Mesenchymal stem cell (in vitro differentiated cells and primary cell): ENCODE measurements around the gene AGAP1.

ENCODE experiments used
- DNase-seq: peaks from one replicate; pipeline ENCODE4 v3.0.0-alpha.2; 2013
- H2AFZ ChIP-seq: one replicate; pipeline ENCODE4 v1.6.1; 2013; ENCODE audit warnings: low read depth, mild to moderate bottlenecking, control low read depth, inconsistent platforms, low read length, moderate library complexity
- H2AK5ac ChIP-seq: 2 replicates; pipeline ENCODE4 v1.6.1; 2013; ENCODE audit warnings: low read length, moderate library complexity, mild to moderate bottlenecking, inconsistent platforms; ENCODE audit not compliant: severe bottlenecking
- H2BK120ac ChIP-seq: one replicate; pipeline ENCODE4 v1.6.1; 2013; ENCODE audit warnings: low read depth, mild to moderate bottlenecking, inconsistent platforms, low read length, moderate library complexity
- H2BK12ac ChIP-seq, 2 experiments: one replicate each; pipeline ENCODE4 v1.6.1; 2013; ENCODE audit warnings: inconsistent platforms in 2 of 2, low read length in 2 of 2, mild to moderate bottlenecking in 2 of 2, moderate library complexity in 2 of 2, control low read depth in 1 of 2
- H2BK15ac ChIP-seq: one replicate; pipeline ENCODE4 v1.6.1; 2013; ENCODE audit warnings: mild to moderate bottlenecking, low read depth, inconsistent platforms; ENCODE audit not compliant: poor library complexity, severe bottlenecking
- H2BK5ac ChIP-seq: 2 replicates; pipeline ENCODE4 v1.6.1; 2013; ENCODE audit warnings: low read depth, mild to moderate bottlenecking, low read length, control low read depth, inconsistent platforms; ENCODE audit not compliant: poor library complexity, severe bottlenecking
- H3K14ac ChIP-seq, 2 experiments: one replicate each; pipeline ENCODE4 v1.6.1; 2013; ENCODE audit warnings: inconsistent platforms in 2 of 2, low read length in 2 of 2, control low read depth in 1 of 2, mild to moderate bottlenecking in 1 of 2, moderate library complexity in 1 of 2
- H3K18ac ChIP-seq, 2 experiments: one replicate each; pipeline ENCODE4 v1.6.1; 2013; ENCODE audit warnings: inconsistent platforms in 2 of 2, low read length in 2 of 2, control low read depth in 1 of 2, low read depth in 1 of 2, mild to moderate bottlenecking in 1 of 2
- H3K23ac ChIP-seq, 2 experiments: one replicate each; pipeline ENCODE4 v1.6.1; 2013; ENCODE audit warnings: inconsistent platforms in 2 of 2, low read length in 2 of 2, mild to moderate bottlenecking in 2 of 2, moderate library complexity in 2 of 2, control low read depth in 1 of 2
- H3K27ac ChIP-seq: 2 replicates; pipeline ENCODE4 v1.5.1; 2013; ENCODE audit warnings: mild to moderate bottlenecking, moderate library complexity, low read length, control low read depth, inconsistent platforms; ENCODE audit not compliant: poor library complexity, severe bottlenecking
- H3K27me3 ChIP-seq, 2 experiments: 2 replicates each; pipeline versions ENCODE4 v1.6.1 to v1.7.0; 2013; ENCODE audit warnings: low read length in 2 of 2, mild to moderate bottlenecking in 2 of 2, moderate library complexity in 2 of 2, control low read depth in 1 of 2, inconsistent platforms in 1 of 2; ENCODE audit not compliant: control insufficient read depth in 1 of 2, insufficient read depth in 1 of 2
- H3K36me3 ChIP-seq, 2 experiments: 2 replicates each; pipeline versions ENCODE4 v1.6.1 to v1.7.0; 2013; ENCODE audit warnings: low read length in 2 of 2, control low read depth in 1 of 2, inconsistent platforms in 1 of 2, low read depth in 1 of 2, mild to moderate bottlenecking in 1 of 2; ENCODE audit not compliant: insufficient read depth in 2 of 2, control insufficient read depth in 1 of 2
- H3K4ac ChIP-seq, 2 experiments: one replicate each; pipeline ENCODE4 v1.6.1; 2013; ENCODE audit warnings: inconsistent platforms in 2 of 2, low read length in 2 of 2, mild to moderate bottlenecking in 2 of 2, moderate library complexity in 2 of 2, control low read depth in 1 of 2, low read depth in 1 of 2
- H3K4me1 ChIP-seq: 2 replicates; pipeline ENCODE4 v1.6.1; 2013; ENCODE audit warnings: low read depth, low read length, control low read depth; ENCODE audit not compliant: control insufficient read depth, insufficient read depth
- H3K4me2 ChIP-seq: 2 replicates; pipeline ENCODE4 v1.6.1; 2013; ENCODE audit warnings: low read length, mild to moderate bottlenecking, inconsistent platforms; ENCODE audit not compliant: poor library complexity, severe bottlenecking
- H3K4me3 ChIP-seq, 2 experiments: 2 replicates each; pipeline versions ENCODE4 v1.5.1 to v1.7.0; 2013; ENCODE audit warnings: low read length in 2 of 2, mild to moderate bottlenecking in 2 of 2, control low read depth in 1 of 2, low read depth in 1 of 2; ENCODE audit not compliant: insufficient read depth in 1 of 2
- H3K79me1 ChIP-seq: replicated peaks from 2 replicates; pipeline ENCODE4 v1.6.1; 2013; ENCODE audit warnings: mild to moderate bottlenecking, control low read depth, low read length, inconsistent platforms; ENCODE audit not compliant: poor library complexity, severe bottlenecking
- H3K9ac ChIP-seq: 2 replicates; pipeline ENCODE4 v1.7.0; 2013; ENCODE audit warnings: mild to moderate bottlenecking, low read length, moderate library complexity
- H3K9me3 ChIP-seq: 2 replicates; pipeline ENCODE4 v1.7.0; 2013; ENCODE audit warnings: mild to moderate bottlenecking, low read length; ENCODE audit not compliant: control insufficient read depth
- H4K8ac ChIP-seq: one replicate; pipeline ENCODE4 v1.6.1; 2013; ENCODE audit warnings: inconsistent platforms, mild to moderate bottlenecking, low read length, moderate library complexity
- H4K91ac ChIP-seq: one replicate; pipeline ENCODE4 v1.6.1; 2013; ENCODE audit warnings: mild to moderate bottlenecking, low read length, inconsistent platforms
- WGBS: methylation state at CpG from one replicate; pipeline ENCODE4 v1.1.7; 2013; ENCODE audit warnings: mixed read lengths; 5-methylcytosine and 5-hydroxymethylcytosine counted together

The AGAP1 gene

DNA sequence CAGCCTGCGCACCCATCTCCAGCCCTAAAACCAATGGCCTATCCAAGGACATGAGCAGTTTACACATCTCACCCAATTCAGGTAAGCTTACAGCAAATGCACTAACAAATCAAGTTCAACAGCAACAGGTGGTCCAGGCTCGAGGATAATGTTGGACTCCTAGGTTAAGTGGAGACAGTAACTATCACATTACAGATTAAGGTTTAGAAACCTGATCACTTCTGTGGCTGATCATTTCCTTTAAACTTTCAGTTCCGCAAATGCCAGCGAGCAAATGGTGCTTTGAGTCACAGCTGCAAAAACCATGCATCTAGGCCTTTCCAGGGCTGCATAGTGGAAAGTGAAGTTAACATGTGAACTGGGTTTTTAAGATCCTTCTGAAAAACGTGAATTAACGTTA lies 415.0 kb downstream of the AGAP1 start:
- Histone ChIP-seq H3K27me3 (no peaks in the 10 kb centered on the region), H3K36me3 (peaks cover 3 to 28% of the 10 kb centered on the region in 2 experiments), H3K14ac (no peak overlapping the region), H3K4me1 (peaks cover 4% of the 10 kb centered on the region), H4K91ac (no peak overlapping the region), H3K27ac (no peak overlapping the region), H2BK120ac (no peak overlapping the region), H2BK15ac (no peak overlapping the region), H3K4me2 (no peak overlapping the region), H2BK5ac (no peak overlapping the region), H3K4ac (no peak overlapping the region), H2AK5ac (no peak overlapping the region), H3K79me1 (no peaks in the 10 kb centered on the region), H3K4me3 (no peak overlapping the region), H4K8ac (no peak overlapping the region), H3K18ac (no peak overlapping the region), H2BK12ac (no peak overlapping the region), H2AFZ (no peak overlapping the region), H3K23ac (no peak overlapping the region), H3K9me3 (no peaks in the 10 kb centered on the region), H3K9ac (no peak overlapping the region)
- 95% methylated on average over 5 of the region's 6 CpGs for WGBS
- DNase-seq, result no peak

DNA sequence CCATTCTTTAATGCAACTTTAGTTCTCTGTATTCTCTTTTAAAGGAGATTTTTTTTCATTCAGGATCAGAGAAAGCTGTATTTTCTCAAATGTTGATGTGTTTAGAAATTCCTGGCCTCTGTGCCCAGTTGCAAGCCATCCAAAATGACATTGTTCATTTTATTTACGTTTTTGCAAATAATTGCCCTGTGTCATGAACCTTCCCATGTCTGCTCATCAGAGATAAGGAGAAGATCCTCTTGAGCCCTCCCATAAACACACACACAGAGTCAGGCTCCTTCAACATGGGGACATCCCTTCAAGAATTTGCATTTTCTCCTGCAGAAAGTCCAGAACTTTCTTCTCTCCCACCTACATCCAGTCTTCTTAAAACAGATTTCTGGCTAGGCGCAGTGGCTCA lies 415.5 kb downstream of the AGAP1 start:
- no peak overlapping the region for H2AFZ ChIP-seq
- no peak overlapping the region for H3K18ac ChIP-seq
- H2BK120ac ChIP-seq, result no peak overlapping the region
- H3K4me3 ChIP-seq, result no peak overlapping the region
- H4K8ac ChIP-seq, result no peak overlapping the region
- no peaks in the 10 kb centered on the region for H3K79me1 ChIP-seq
- no peak overlapping the region for H4K91ac ChIP-seq
- no peak overlapping the region for H2BK15ac ChIP-seq
- no peak overlapping the region for H3K23ac ChIP-seq
- H3K4ac ChIP-seq, result no peak overlapping the region
- no peak overlapping the region for H2AK5ac ChIP-seq
- H3K36me3 ChIP-seq, result peaks cover 3 to 33% of the 10 kb centered on the region in 2 experiments
- H2BK5ac ChIP-seq, result no peak overlapping the region
- no peak for DNase-seq
- no peak overlapping the region for H3K9ac ChIP-seq
- 77% methylated on average over 2 of the region's 2 CpGs for WGBS
- no peak overlapping the region for H3K14ac ChIP-seq
- H2BK12ac ChIP-seq, result no peak overlapping the region
- H3K4me1 ChIP-seq, result peaks cover 4% of the 10 kb centered on the region
- no peaks in the 10 kb centered on the region for H3K9me3 ChIP-seq
- H3K4me2 ChIP-seq, result no peak overlapping the region
- no peak overlapping the region for H3K27ac ChIP-seq
- H3K27me3 ChIP-seq, result no peaks in the 10 kb centered on the region

DNA sequence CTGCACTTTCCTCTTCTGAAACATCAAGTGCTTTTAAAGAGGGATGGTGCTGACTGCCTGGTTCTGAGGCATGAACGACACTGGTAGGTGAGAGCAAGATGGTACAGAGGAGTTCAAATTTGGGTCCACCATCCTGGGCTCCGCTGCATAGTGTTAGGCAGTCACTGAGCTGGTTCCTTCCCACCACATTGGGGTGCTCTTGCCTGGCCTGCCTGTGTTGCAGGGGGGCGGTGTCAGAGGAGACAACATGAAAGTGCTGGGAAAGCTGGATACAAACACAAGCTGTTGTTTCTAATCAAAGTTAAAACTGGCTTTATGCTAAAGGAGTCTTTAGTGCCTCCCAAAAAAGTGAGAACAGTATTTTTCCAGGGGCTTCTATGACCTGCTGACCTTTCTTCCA lies 416.2 kb downstream of the AGAP1 start:
- Histone ChIP-seq H3K9ac (no peak overlapping the region), H3K23ac (no peak overlapping the region), H3K4ac (no peak overlapping the region), H2BK15ac (no peak overlapping the region), H2AK5ac (no peak overlapping the region), H4K8ac (peak overlapping the region; percentile 46), H2BK120ac (no peak overlapping the region), H3K9me3 (no peaks in the 10 kb centered on the region), H3K36me3 (peaks cover 9 to 40% of the 10 kb centered on the region in 2 experiments), H3K79me1 (no peaks in the 10 kb centered on the region), H3K4me2 (no peak overlapping the region), H3K27ac (no peak overlapping the region), H3K14ac (no peak overlapping the region), H3K4me1 (peaks cover 4% of the 10 kb centered on the region), H3K27me3 (no peaks in the 10 kb centered on the region), H2BK5ac (no peak overlapping the region), H4K91ac (no peak overlapping the region), H2AFZ (no peak overlapping the region), H2BK12ac (no peak overlapping the region), H3K18ac (no peak overlapping the region), H3K4me3 (no peak overlapping the region)
- no peak for DNase-seq
- WGBS, result 95% methylated on average over 3 of the region's 3 CpGs

- Histone ChIP-seq H3K23ac (no peak overlapping the region), H3K79me1 (no peaks in the 10 kb centered on the region), H3K9me3 (no peaks in the 10 kb centered on the region), H4K8ac (no peak overlapping the region), H3K27ac (no peak overlapping the region), H2BK15ac (no peak overlapping the region), H3K18ac (no peak overlapping the region), H3K4ac (no peak overlapping the region), H3K4me2 (no peak overlapping the region), H4K91ac (no peak overlapping the region), H2AK5ac (no peak overlapping the region), H3K9ac (no peak overlapping the region), H2BK5ac (no peak overlapping the region), H3K4me1 (peaks cover 4% of the 10 kb centered on the region), H2BK12ac (no peak overlapping the region), H3K36me3 (peaks cover 9 to 46% of the 10 kb centered on the region in 2 experiments), H3K14ac (no peak overlapping the region), H2BK120ac (no peak overlapping the region), H3K27me3 (no peaks in the 10 kb centered on the region), H3K4me3 (no peak overlapping the region), H2AFZ (no peak overlapping the region)
- 82% methylated on average over 6 of the region's 6 CpGs for WGBS
- DNase-seq, result no peak
Observed at GRCh38 chr2:235911125-235911524, 417.3 kb downstream of the AGAP1 start.
